Neural crest cell (in vitro differentiated cells): ENCODE measurements around the gene AKIRIN1. TPM values are rescaled to one million over a fixed set of nuclear protein-coding genes. Genes with fewer than 3 reads are reported as not detected.
"Not testable (repeated sequence)": the region's sequence is repeated elsewhere in the genome, so short reads cannot be mapped to it uniquely, and the experiment has no call there.

ENCODE experiments used
- DNase-seq: peaks from one replicate; pipeline ENCODE4 v3.0.0; 2021; ENCODE audit warnings: low read depth, mixed read lengths, low spot score
- H3K27ac Mint-ChIP-seq: one replicate; pipeline ENCODE4 v1.8.0; 2021; ENCODE audit warnings: mild to moderate bottlenecking, mixed read lengths; ENCODE audit not compliant: unreplicated experiment
- H3K27me3 Mint-ChIP-seq: 2 replicates; pipeline ENCODE4 v1.8.0; 2021; ENCODE audit warnings: low read depth, mild to moderate bottlenecking, mixed read lengths
- H3K36me3 Mint-ChIP-seq: 2 replicates; pipeline ENCODE4 v1.8.0; 2021; ENCODE audit warnings: low read depth, mild to moderate bottlenecking, mixed read lengths
- H3K4me1 Mint-ChIP-seq: 2 replicates; pipeline ENCODE4 v1.8.0; 2021; ENCODE audit warnings: mixed read lengths
- H3K4me3 Mint-ChIP-seq: one replicate; pipeline ENCODE4 v1.8.0; 2021; ENCODE audit warnings: mild to moderate bottlenecking, mixed read lengths
- H3K9me3 Mint-ChIP-seq: 2 replicates; pipeline ENCODE4 v1.8.0; 2021; ENCODE audit warnings: mixed read lengths
- CTCF ChIP-seq: fragments of 200-600 bp; sonication (generic); conservative IDR thresholded peaks from 2 replicates; pipeline ENCODE4 v1.5.0; 2021; ENCODE audit warnings: antibody characterized with exemption, mild to moderate bottlenecking
- total RNA-seq: library from RNA; stranded (reverse); gene quantifications from 2 replicates; pipeline ENCODE4 v1.2.1, GENCODE V29; 2021

AKIRIN1 gene
- total RNA-seq, 1 donor from 2014 or later = 93.3 TPM

DNA sequence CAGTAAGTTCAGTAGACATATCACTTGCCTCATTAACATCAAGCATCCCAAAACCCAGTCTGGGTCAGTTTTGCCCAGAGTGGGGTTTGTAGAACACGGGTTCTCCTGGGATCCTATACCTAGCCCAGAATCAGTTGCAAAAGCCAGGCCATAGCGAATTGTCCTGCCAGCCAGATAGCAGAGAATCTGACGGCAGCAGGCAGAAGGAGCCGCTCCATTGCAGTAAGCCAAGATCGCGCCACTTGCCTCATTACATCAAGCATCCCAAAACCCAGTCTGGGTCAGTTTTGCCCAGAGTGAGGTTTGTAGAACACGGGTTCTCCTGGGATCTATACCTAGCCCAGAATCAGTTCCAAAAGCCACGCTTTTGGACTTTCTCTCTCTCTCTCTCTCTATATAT is 54.2 kb downstream of the AKIRIN1 start:
- H3K36me3 Mint-ChIP-seq = peaks cover 24% of the 10 kb centered on the region
- no peak for DNase-seq
- no peaks in the 10 kb centered on the region for H3K9me3 Mint-ChIP-seq
- H3K4me3 Mint-ChIP-seq = no peak overlapping the region
- no peak for TF ChIP-seq CTCF
- peaks cover 13% of the 10 kb centered on the region for H3K4me1 Mint-ChIP-seq
- H3K27me3 Mint-ChIP-seq = no peaks in the 10 kb centered on the region
- no peak overlapping the region for H3K27ac Mint-ChIP-seq

DNA sequence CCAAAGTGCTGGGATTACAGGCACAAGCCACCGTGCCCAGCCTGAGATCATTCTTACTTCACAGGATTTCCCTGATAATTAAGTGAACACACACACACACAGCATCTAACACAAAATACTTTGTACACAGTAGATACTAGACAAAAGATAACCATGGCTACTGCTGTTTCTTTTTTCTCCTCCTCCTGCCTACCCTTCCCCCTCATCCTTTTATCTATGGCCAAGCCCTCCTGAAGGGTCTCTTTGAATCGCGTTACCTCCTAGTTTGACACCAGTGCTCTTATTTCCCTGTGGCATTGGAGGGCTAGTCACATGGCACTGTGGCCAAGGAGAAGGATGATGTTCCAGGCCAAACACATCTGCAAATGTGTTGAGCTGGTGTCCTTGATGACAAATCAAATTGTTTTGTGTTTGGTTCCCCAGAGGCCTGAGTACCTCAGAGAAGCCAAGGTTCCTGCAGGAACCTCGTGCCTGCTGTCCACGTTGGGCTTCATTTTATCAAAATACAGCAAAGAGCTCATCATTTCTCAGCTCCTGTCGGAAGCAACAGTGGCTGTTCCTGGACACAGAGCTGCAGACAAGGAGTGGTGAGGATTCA is 55.6 kb downstream of the AKIRIN1 start:
- peaks cover 21% of the 10 kb centered on the region for H3K36me3 Mint-ChIP-seq
- no peak for TF ChIP-seq CTCF
- no peak overlapping the region for H3K27ac Mint-ChIP-seq
- peaks cover 13% of the 10 kb centered on the region for H3K4me1 Mint-ChIP-seq
- no peak overlapping the region for H3K4me3 Mint-ChIP-seq
- no peaks in the 10 kb centered on the region for H3K27me3 Mint-ChIP-seq
- no peaks in the 10 kb centered on the region for H3K9me3 Mint-ChIP-seq
- no peak for DNase-seq

GRCh38 chr1:39047374-39048229 is 56.5 kb downstream of the AKIRIN1 start:
- Mint-ChIP-seq H3K36me3 (peaks cover 19% of the 10 kb centered on the region), H3K27ac (peak overlapping the region; percentile 24), H3K27me3 (no peaks in the 10 kb centered on the region), H3K4me1 (peaks cover 13% of the 10 kb centered on the region), H3K9me3 (no peaks in the 10 kb centered on the region), H3K4me3 (no peak overlapping the region)
- no peak for DNase-seq
- no peak for TF ChIP-seq CTCF

DNA sequence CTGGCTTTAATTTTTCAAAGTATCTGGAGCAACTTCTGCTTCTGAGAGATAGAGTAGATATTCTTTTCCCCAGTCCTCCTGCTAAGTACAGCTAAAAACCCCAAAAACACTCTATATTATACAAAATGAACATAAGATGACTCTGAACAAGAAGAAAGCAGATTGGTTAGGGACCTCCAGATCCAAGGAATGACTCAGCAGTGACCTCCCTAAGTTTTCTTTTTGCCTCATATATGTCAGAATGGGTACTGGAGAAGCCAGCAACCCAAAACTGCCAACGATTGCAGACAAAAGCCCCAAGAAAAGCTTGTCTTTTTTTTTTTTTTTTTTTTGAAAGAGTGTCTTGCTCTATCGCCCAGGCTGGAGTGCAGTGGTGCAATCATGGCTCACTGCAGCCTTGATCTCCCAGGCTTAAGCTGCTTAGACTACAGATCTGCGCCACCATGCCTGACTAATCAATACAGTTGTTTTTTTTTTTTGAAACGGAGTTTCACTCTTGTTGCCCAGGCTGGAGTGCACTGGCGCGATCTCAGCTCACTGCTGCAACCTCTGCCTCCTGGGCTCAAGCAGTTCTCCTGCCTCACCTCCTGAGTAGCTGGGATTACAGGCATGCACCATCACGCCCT is 57.8 kb downstream of the AKIRIN1 start:
- DNase-seq = no peak
- Mint-ChIP-seq H3K4me1 (peaks cover 13% of the 10 kb centered on the region), H3K9me3 (no peaks in the 10 kb centered on the region), H3K36me3 (peaks cover 11% of the 10 kb centered on the region), H3K27me3 (no peaks in the 10 kb centered on the region), H3K27ac (no peak overlapping the region), H3K4me3 (no peak overlapping the region)
- TF ChIP-seq CTCF = no peak

DNA sequence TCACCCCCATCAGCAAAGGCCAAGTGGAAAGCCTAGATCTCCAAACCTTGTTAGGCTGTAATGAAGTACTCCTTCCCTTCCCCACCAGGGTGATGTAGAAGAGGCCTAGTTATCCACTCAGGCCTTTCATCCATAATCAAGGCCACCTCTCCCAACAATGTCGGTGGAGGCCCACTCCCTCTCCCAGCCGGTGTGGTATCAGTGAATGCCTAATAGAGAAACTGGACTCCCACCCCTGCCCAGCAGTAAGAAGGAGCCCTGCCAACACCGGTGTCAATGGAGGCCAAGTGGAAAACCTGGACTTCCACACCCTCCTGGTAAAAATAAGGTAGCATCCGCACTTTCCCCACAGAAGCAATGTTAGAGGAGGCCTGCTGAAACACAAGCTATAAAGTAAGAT is 58.9 kb downstream of the AKIRIN1 start:
- Mint-ChIP-seq H3K4me3 (no peak overlapping the region), H3K27ac (no peak overlapping the region), H3K36me3 (peaks cover 8% of the 10 kb centered on the region), H3K4me1 (peaks cover 13% of the 10 kb centered on the region), H3K27me3 (no peaks in the 10 kb centered on the region), H3K9me3 (no peaks in the 10 kb centered on the region)
- no peak for DNase-seq
- TF ChIP-seq CTCF = no peak

DNA sequence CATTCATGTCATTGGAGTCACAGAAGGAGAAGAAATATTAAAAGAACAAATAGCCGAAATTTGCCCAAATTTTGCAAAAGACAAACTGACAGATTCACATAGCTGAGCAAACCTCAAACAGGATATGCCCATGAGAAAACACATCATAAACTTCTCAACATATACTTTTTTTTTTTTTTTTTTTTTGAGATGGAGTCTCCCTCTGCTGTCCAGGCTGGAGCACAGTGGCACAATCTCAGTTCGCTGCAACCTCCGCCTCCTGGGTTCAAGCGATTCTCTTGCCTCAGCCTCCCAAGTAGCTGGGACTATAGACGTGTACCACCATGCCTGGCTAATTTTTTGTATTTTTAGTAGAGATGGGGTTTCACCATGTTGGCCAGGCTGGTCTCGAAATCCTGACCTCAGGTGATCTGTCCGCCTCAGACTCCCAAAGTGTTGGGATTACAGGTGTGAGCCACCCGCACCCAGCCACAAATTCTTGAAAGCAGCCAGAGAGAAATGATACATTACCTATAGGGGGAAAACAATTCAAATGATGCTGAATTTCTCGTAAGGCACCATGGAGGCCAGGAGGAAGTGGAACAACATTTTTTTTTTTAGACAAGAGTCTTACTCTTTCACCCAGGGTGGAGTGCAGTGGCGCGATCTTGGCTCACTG is 60.2 kb downstream of the AKIRIN1 start:
- not testable (repeated sequence) for H3K27ac Mint-ChIP-seq, H3K27me3 Mint-ChIP-seq, H3K36me3 Mint-ChIP-seq, H3K9me3 Mint-ChIP-seq, DNase-seq, H3K4me3 Mint-ChIP-seq
- H3K4me1 Mint-ChIP-seq = peaks cover 13% of the 10 kb centered on the region
